Activated CD4-positive, alpha-beta T cell treated with anti-CD3 and anti-CD28 coated beads for 1 hour (primary cell): ENCODE measurements around the gene PLD4.
"Not testable (repeated sequence)": the region's sequence is repeated elsewhere in the genome, so short reads cannot be mapped to it uniquely, and the experiment has no call there.

ENCODE experiments used
- DNase-seq: peaks from one replicate; pipeline ENCODE4 v3.0.0-alpha.2; 2020

Gene PLD4

GRCh38 chr14:104942586-104942985, 17.9 kb downstream of the PLD4 start:
- no peak for DNase-seq

- DNase-seq, result not testable (repeated sequence)
Observed at GRCh38 chr14:104943216-104944015, 18.7 kb downstream of the PLD4 start.

GRCh38 chr14:104944016-104944308, 19.3 kb downstream of the PLD4 start:
- DNase-seq, result not testable (repeated sequence)

- not testable (repeated sequence) for DNase-seq
Observed at GRCh38 chr14:104944436-104945205, 19.9 kb downstream of the PLD4 start.

GRCh38 chr14:104945266-104945665, 20.6 kb downstream of the PLD4 start:
- not testable (repeated sequence) for DNase-seq

- DNase-seq, result not testable (repeated sequence)
Observed at GRCh38 chr14:104945986-104946965, 21.6 kb downstream of the PLD4 start.

GRCh38 chr14:104947201-104947600, 22.5 kb downstream of the PLD4 start:
- DNase-seq, result not testable (repeated sequence)

GRCh38 chr14:104947881-104948735, 23.4 kb downstream of the PLD4 start:
- DNase-seq, result not testable (repeated sequence)

GRCh38 chr14:104948736-104949031, 24.0 kb downstream of the PLD4 start:
- no peak for DNase-seq

- DNase-seq, result not testable (repeated sequence)
Observed at GRCh38 chr14:104949406-104949955, 24.8 kb downstream of the PLD4 start.

GRCh38 chr14:104950021-104950420, 25.3 kb downstream of the PLD4 start:
- DNase-seq, result no peak

- not testable (repeated sequence) for DNase-seq
Observed at GRCh38 chr14:104950701-104951100, 26.0 kb downstream of the PLD4 start.

GRCh38 chr14:104951863-104952657, 27.4 kb downstream of the PLD4 start:
- DNase-seq, result not testable (repeated sequence)

GRCh38 chr14:104953097-104953496, 28.4 kb downstream of the PLD4 start:
- no peak for DNase-seq

- DNase-seq, result no peak
Observed at GRCh38 chr14:104953896-104954656, 29.4 kb downstream of the PLD4 start.

GRCh38 chr14:104954746-104955395, 30.2 kb downstream of the PLD4 start:
- DNase-seq, result no peak

- no peak for DNase-seq
Observed at GRCh38 chr14:104955396-104955770, 30.7 kb downstream of the PLD4 start.

- no peak for DNase-seq
Observed at GRCh38 chr14:104956290-104956890, 31.7 kb downstream of the PLD4 start.
